HuH-7 (cell line): ENCODE data around the gene EPN2.
"Not testable (repeated sequence)": the region's sequence is repeated elsewhere in the genome, so short reads cannot be mapped to it uniquely, and the experiment has no call there.

Source experiments
- DNase-seq: peaks from one replicate; pipeline ENCODE4 v3.0.0; 2011; ENCODE audit warnings: low spot score

EPN2 gene

DNA sequence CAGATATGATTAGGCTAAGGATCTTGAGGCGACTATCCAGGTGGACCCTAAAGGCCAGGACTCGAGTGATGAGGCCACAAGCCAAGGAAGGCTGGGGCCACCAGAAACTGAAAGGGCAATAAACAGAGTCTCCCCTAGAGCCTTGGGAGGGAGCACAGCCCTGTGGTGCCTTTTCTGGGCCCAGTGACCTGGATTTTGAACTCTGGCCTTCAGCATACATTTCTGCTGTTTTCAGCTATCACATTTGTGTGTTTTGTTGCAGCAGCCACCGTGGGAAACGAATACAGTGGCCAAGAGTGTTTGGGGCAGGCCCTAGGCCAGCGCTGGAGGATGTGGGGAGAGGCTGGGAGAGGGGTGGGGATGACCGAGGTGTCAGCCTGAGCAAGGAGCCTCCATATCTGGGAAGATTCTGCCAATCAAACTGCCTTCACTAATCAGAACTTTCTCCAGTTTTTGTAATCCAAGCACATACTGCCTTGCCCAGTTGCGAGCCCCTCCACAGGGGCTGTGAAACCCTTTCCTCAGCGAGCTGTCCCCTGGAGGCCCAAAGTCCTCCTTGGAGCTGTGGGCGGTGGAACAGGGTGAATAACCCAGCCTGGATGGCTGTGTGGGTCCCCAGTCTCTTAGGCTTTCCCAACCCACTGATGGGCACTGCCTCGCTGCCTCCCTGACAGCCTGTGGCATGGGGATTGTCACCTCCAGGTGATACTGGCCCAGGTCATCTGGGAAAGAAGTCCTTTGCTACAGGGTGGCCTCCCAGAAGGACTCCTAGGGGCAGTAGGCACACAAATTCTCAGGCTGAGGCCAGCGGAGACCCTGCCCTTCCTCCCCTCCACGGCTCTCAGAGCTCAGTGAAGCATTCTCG, 108.6 kb downstream of the EPN2 start:
- DNase-seq: no peak

GRCh38 chr17:19346351-19347255, 109.4 kb downstream of the EPN2 start:
- DNase-seq: no peak

GRCh38 chr17:19347323-19348080, 110.3 kb downstream of the EPN2 start:
- DNase-seq: no peak

- no peak for DNase-seq
Observed at GRCh38 chr17:19348081-19348650, 111.0 kb downstream of the EPN2 start.

GRCh38 chr17:19348806-19349205, 111.6 kb downstream of the EPN2 start:
- DNase-seq: no peak

- not testable (repeated sequence) for DNase-seq
Observed at GRCh38 chr17:19353401-19353800, 116.2 kb downstream of the EPN2 start.

DNA sequence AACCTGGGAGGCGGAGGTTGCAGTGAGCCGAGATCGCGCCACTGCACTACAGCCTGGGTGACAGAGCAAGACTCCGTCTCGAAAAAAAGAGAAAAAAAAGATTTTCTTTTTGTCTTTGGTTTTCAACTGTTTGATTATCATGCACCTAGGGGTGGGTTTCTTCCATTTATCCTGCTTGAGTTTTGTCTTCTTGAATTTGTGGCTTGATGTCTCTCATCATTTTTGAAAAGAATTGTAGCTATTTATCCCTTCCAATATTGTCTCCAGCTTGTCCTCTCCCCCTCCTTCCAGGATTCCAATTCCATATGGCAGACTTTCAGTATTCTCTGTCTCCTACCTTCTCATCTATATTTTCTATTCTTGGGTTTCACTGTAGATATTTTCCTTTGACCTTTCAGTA, 117.6 kb downstream of the EPN2 start:
- no peak for DNase-seq

DNA sequence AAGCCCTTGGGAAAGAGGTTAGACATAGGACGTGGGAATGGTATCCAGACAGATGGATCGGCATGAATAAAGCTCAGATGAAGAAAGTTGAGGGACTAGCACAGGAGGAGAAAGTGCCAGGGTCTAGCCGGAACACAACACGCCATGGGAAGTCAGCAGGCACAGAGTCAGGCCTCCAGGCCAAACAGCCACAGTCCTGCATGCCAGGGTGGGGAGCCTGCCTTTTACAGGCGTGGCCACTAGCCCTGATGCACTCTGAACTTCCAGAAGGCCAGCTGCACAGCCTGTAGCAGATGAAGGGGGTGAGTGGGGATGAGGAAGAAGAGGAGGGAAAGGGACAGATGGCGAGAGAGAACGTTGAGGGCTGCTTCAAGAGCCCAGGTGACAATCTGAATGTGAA, 120.2 kb downstream of the EPN2 start:
- no peak for DNase-seq

GRCh38 chr17:19357761-19358160, 120.6 kb downstream of the EPN2 start:
- DNase-seq: no peak

DNA sequence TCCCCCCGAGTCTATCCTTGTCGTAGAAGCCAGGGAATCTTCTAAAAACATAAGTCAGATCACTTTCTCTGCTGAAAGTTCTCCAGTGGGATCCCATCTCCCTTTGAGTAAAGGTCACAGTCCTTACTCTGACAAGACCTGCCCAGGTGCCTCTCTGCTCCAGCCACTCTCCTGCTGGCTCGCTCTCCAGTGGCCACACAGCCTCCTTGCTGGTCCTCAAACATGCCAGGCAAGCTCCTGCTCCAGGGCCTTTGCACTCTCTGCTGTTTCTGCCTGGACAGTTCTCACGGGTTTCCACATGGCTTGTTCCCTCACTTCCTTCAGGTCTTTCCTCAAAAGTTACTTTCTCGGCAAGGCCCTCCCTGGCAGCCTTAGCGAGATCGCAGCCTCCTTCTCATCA, 122.0 kb downstream of the EPN2 start:
- no peak for DNase-seq

DNA sequence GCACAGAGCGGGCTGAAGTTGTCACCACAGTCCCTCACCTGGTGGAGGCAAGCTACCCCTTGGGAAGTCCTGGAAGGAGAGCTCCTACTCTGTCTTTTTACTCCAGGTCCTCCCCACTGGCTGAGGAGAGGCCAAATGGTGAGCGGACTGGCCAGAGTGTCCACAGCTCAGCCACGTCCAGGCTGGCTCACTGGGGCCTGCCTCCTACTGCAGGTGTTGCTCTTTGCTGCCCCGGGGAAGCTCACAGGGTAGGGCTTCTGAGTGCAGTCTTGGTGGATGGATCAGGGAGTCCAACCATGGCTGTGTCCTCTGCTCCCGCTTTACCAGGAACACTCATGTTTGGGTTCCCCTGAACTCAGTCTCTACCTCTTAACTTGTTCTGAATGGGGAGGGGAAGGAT, 122.7 kb downstream of the EPN2 start:
- no peak for DNase-seq

- no peak for DNase-seq
Observed at GRCh38 chr17:19360772-19361171, 123.6 kb downstream of the EPN2 start.

DNA sequence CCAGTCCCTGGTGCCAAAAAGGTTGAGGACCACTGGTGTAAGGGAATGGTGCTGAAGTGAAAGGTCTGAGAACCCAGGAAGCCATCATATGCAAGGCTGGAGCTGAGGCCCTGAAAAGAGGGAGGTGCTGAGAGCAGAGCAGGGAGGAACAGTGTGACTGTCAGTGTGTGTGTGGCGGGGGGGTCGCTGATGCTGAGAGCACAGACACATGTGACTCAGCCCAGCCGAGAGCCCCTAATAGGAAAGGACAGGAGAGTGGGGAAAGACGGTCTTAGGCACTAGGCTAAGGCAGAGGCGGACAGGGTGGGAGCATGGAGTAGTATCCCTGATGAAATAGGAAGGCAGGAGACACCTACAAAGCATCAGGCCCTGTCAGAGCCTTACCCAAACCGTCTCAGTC, 124.2 kb downstream of the EPN2 start:
- DNase-seq: no peak

GRCh38 chr17:19361944-19362276, 124.7 kb downstream of the EPN2 start:
- no peak for DNase-seq

GRCh38 chr17:19362277-19363113, 125.3 kb downstream of the EPN2 start, which contains the start of gene B9D1:
Gene B9D1, minus strand, starts transcription at chr17:19362723. Its CDS starts 154 bp downstream, at chr17:19362569.
- DNase-seq: peak; percentile 85

DNA sequence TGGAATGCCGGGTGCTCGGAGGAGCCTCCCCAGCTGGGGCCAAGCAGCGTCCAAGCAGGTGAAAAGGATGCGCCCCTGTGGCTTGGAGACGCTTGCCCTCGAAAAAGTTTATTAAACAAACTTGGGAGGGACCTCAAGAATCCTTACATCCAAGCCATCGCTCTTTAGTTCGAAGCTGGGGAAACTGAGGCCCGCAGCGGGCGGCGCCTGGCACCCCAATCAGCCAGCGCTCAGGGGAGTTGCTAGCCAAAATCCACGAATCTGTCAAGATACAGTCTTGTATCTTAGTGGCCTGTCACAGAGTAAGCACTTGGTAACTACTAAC, 125.9 kb downstream of the EPN2 start:
- DNase-seq: no peak

DNA sequence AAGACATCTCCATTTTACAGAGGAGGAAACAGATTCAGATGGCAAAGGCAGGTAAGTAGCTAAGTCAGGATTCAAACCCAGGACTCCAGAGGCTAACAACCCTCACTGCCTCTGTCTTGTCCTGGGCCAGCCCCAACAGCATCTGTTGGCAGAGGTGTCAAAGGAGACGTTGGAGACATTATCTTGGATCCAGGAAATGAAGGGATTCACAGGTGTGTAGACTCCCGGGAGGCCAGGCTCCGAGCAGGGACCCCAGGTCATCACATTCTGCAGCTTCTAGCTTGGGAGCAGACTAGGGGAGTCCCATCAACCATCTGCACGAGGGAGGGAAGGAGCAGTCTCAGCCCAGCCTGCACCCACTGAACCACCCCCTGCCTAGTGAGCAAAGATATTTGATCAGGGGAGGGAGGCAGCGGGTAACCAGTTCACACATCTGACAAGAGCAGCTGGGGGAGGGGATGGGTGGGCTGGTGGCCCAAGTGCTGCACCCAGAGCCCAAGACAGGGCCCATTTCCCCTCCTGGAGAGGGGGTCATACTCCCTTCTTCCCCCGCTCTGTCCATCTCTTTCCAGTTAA, 126.4 kb downstream of the EPN2 start:
- no peak for DNase-seq

GRCh38 chr17:19364699-19365498, 127.7 kb downstream of the EPN2 start:
- DNase-seq: no peak

DNA sequence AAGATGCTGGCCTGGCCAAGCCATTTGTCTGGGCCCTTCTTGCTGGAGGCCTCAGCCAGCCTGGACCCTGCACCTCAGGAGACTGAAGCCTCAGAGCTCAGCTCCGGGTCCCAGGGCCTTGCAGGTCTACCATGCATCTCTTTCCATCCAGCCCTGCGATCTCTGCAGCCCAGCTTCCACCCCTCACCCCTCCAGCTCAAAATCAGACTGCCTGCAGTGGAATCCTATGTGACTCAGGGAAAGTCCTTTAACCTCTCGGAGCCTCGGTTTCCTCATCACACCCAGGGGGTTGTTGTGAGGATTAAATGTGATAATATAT, 128.3 kb downstream of the EPN2 start:
- DNase-seq: no peak
